Right ventricle myocardium superior (tissue), 1 donor: ENCODE data around the gene TCOF1. TPM values are rescaled to one million over a fixed set of nuclear protein-coding genes. Genes with fewer than 3 reads are reported as not detected.
A peak's percentile ranks its signal among the peaks of the same experiment; 100 is the strongest.

Source experiments
- ATAC-seq: fragments of 200-7000 bp; cut with Tn5 transposase; one replicate; pipeline ENCODE4 v1.9.1; 2020; ENCODE audit warnings: mild to moderate bottlenecking; ENCODE audit not compliant: poor library complexity
- DNase-seq: peaks from one replicate; pipeline ENCODE4 v3.0.0-alpha.2; 2020
- intact Hi-C: fragments of 100-400 bp; cut with DNase I; formaldehyde crosslinking; loops from one replicate; pipeline ENCODE4 v1.11.2; 2022
- total RNA-seq: library from RNA; stranded (reverse); fragmentation: NEBNext Ultra II Directional; extraction: Animal tissue kit (Norgen Biotek cat#: 25700); gene quantifications from one replicate; pipeline ENCODE4 v1.2.1, GENCODE V29; 2021
- donor health status: DM: no; HTN: yes; CAD: no; lungs with severe emphysema.

The TCOF1 gene
- total RNA-seq, 1 donor from 2014 or later: 17.3 TPM

DNA sequence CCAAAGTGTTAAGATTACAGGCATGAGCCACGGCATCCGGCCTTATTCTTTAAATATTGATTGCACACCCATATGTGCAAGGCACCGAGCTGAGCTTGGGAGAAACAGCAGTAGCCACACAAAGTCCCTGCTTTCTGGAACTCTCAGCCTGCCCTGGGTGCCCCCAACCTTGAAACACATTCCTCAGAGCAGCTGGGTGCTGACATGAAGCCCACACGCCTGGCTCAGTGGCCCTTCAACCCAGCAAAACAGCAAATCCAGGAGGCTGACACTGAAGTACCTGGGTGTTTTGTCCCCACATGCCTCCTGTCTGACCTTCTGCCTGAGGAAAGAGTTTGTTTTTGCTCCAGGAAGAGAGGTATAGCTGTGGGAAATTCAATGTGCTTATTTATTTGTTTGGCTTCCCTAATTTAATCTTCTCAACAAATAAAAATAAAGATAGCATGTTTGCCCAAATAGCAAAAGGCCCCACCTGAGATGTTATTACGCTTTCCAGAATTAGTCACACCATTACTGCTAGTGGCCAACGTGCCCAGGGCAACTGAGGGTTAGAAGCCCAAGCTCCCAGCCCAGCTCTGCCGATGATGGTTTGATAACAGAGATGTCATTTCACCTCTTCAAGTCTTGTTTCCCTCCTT, 13.4 kb upstream of the TCOF1 start:
- DNase-seq (no peak), ATAC-seq (no peak)
- intact Hi-C loops: no loop called here

DNA sequence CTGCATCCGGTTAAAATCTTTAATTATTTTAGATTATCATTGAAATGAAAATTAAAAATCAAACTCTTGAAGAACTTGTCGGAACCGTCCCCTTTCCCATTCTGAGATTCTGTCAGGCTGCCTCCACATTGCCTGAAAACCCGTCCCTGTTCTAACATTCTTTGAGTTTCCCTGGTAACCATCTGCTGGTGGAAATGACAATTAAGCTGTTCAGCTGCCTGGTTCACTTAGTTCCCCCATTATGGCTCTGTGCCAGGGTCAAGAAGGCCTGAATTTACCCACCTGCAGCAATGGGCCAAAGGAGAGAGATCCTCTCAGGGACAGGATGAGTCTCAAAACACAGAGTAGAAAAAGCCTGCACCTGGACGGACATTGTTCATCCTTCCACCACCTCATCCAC, 11.8 kb upstream of the TCOF1 start:
- ATAC-seq (no peak), DNase-seq (no peak)
- intact Hi-C loops: no loop called here

- intact Hi-C loops: no loop called here
- ATAC-seq (no peak), DNase-seq (no peak)
These were observed 10.9 kb upstream of the TCOF1 start for GRCh38 chr5:150346592-150346991.

DNA sequence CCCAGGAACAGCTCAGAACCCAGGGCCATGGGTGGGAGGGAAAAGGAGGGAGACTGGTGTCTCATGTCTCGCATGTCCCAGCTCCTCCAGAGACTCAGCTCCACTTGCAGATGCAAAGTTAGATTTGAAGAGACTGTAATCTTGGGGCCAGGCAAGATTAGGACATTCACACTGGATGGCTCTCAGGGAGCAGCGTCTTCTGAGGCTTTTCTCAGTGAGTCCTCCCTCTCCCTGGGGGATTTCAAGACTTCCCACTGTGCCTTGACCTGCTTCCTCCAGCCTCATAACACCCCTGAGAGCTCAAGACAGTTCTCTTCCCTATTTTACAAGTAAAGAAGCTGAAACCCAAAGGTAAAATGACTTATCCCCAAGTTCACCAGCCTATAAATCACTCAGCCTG, 10.5 kb upstream of the TCOF1 start:
- ATAC-seq (no peak), DNase-seq (no peak)
- intact Hi-C loops: no loop called here

GRCh38 chr5:150347451-150347850, 10.0 kb upstream of the TCOF1 start:
- intact Hi-C loops: no loop called here
- ATAC-seq (no peak), DNase-seq (no peak)

DNA sequence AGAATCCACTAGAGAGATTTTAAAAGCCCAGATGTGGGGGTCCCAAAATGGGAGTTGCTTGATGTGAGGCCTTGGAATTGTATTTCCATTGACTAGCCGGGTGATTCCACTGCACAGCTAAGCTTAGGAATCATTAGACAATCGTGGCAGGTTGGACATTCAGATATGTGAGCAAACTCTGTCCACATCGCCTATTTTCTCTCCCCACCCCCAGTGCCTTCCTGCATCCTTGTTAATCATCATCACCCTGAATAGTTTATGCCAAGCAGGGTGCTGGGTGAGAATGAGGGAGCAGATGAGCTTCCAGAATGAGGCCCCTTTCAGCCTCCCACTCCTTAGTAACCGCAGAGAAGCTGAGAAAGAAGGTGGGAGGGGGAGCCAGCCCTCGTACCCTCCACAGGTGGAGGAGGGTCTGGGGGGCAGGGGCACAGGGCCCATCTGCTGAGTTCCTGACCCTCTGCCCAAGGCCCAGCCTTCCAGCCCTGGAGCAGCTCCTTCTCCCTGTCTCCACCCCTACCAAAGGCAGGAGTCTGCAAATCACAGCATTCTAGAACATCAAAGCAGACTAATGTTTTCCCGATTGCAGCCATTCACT, 7.7 kb upstream of the TCOF1 start:
- ATAC-seq: no peak
- no peak for DNase-seq
- intact Hi-C loops: no loop called here

DNA sequence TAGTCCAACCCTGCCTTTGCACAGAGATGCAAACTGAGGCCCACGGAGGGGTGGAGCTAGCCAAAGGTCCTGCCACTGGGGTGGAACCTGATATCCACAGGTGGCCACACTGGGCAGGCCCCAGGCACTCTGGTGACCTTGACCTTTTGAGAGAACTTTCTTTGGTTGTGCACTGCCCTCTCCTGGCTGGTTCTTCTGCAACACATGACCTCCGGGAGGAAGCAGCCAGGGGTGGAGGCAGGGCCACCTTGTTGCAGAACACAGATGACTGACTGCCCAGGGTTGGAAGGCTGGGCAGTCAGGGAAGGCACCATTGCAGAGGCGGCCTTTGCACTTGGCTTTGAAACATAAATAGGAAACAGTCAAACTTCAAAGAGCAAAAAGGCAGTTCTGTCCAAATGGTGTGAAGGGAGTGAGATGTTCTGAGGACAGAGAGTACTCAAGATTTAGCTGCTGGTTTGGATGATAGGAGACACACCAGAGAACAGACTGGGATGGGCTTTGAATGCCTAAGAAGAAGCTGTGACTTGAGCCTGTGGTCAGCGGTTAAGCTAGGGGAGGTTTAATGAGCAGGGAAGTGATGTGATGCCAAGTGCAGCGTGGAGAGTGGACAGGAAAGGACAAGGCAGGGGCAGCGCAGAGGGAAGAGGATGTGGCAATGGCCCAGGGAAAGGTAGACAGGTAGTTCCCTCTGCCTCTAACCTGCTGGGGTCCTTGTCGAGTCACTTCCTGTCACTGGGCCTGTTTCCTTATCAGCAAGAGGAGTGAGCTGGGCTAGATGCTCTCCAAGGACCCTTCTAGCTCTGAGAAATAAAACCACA, 6.8 kb upstream of the TCOF1 start:
- ATAC-seq (peak; percentile 89), DNase-seq (peak; percentile 77)
- intact Hi-C loops: no loop called here

GRCh38 chr5:150352244-150353031, 5.1 kb upstream of the TCOF1 start:
- ATAC-seq (no peak), DNase-seq (no peak)
- intact Hi-C loops: no loop called here

GRCh38 chr5:150353032-150353675, 4.3 kb upstream of the TCOF1 start:
- intact Hi-C loops: no loop called here
- no peak for DNase-seq
- ATAC-seq: no peak

- intact Hi-C loops: no loop called here
- DNase-seq: no peak
- no peak for ATAC-seq
These were observed 1.7 kb upstream of the TCOF1 start for GRCh38 chr5:150355791-150356190.

DNA sequence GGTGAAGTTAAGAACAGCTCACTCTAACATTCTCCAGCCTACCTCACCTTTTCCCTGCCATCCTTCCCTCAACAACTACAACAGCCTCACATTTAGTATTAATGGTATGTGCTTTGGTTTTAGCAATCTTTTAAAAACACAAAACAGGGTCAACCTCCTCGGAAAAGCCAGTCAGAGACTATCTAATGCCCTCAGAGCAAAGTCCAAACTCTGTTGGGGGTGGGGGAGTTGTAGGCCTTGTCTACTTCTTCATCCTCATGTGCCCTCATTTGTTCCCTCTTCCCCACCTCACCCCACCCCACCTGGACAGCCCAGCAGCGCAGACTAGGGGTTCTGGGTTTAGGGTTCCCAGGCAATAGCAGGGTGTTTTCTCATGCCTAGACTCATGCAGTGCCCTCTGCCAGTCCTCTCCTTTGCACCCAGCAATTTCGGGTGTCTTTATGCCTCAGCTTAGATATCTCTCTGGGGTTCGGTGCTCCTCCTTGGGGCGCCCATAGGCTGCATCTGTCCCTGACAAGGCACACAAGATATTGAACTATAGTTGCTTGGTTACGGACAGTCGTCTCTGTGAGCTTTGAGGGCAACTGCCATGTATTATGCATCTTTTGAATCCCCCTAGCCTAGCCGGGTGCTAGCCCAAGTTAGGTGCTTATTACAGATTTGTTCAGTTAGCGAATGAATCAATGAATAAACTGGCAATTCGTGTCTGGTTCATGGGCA, 762 bp upstream of the TCOF1 start:
- ATAC-seq: no peak
- intact Hi-C loops: no loop called here
- DNase-seq: no peak

DNA sequence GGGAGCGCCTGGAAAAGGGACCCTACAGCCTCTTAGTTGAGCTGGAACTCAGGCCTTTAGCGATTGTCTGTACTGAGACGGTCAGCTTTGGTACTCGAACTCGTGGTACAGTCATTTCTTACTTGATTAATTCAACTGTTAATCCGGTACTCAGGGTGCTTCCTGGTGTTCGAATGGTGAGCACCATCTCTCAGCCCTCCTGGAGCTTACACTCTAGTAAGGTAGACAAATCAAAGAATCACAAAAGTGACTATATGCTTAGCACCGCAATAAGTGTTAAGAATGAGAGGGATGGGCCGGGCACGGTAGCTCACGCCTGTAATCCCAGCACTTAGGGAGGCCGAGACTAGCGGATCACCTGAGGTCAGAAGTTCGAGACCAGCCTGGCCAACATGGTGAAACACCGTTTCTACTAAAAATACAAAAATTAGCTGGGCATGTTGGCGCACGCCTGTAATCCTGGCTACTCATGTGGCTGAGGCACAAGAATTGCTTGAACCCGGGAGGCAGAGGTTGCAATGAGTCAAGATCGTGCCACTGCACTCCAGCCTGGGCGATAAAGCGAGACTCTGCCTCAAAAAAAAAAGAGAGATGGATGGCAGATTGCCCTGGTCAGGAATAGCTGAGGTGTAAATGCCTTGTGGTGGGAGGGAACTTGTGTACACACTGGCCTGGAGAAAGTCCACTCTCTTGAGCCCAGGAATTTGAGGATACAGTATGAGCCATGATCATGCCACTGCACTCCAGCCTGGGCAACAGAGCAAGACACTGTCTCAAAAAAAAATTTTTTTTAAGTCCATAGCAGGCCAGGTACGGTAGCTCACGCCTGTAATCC, 981 bp downstream of the TCOF1 start:
- DNase-seq: no peak
- intact Hi-C loops: no loop called here
- ATAC-seq: no peak

DNA sequence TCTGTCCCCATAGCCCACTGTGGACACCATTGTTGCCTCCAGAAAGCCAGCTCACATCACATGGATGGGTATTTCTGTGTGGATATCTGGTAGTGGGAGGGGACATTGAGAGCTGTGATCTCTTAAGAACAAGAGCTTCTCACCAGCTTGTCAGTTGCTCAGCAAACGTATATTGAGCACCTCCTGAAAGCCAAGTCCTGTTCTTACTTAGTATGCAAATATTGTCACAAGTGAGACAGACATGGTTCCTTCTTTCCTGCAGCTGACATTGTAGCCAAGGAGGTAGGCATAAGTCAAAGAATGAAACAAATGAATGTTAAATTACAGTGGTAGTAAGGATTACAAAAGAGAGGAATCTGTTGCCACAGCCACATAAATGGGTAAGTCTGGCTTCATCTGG, 3.8 kb downstream of the TCOF1 start:
- ATAC-seq (no peak), DNase-seq (no peak)
- intact Hi-C loops: no loop called here

DNA sequence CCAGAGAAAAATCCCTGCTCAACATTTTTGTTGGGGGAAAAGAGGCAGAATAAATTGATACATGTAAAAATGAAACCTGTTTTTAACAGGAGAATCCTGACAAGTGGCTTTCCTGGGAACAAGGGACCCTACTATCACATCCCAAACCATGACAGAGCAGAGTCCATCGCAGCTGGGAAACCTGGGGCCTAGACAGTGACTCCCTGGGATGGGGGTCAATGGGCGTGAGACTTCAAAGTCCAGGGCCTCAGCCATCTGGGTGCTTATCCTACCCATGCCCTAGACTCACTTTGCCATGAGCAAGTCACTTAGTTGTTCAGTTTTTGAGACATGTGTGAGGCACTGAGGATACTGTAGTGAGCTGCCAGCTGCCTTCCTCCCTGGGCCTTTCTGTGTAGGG, 5.7 kb downstream of the TCOF1 start:
- DNase-seq: no peak
- no peak for ATAC-seq
- intact Hi-C loops: no loop called here

GRCh38 chr5:150364004-150364403, 6.5 kb downstream of the TCOF1 start:
- no peak for ATAC-seq
- intact Hi-C loops: no loop called here
- no peak for DNase-seq

- DNase-seq (no peak), ATAC-seq (no peak)
- intact Hi-C loops: no loop called here
These were observed 11.0 kb downstream of the TCOF1 start for GRCh38 chr5:150368526-150368925.

GRCh38 chr5:150372639-150373038, 15.1 kb downstream of the TCOF1 start:
- intact Hi-C loops: no loop called here
- ATAC-seq (no peak), DNase-seq (no peak)

DNA sequence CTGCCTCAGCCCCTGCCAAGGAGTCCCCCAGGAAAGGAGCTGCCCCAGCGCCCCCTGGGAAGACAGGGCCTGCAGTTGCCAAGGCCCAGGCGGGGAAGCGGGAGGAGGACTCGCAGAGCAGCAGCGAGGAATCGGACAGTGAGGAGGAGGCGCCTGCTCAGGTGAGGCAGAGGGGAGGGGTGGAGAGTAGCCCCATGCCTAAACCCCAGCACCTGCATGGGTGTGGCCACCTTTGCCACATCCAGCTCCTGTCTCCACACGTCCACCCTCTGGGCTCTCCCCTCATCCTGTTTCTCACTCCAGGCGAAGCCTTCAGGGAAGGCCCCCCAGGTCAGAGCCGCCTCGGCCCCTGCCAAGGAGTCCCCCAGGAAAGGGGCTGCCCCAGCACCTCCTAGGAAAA, 17.2 kb downstream of the TCOF1 start:
- ATAC-seq: no peak
- intact Hi-C loops: no loop called here
- no peak for DNase-seq
